OCI-LY7 (cell line): ENCODE data around the gene PEX14. TPM values are rescaled to one million over a fixed set of nuclear protein-coding genes. Genes with fewer than 3 reads are reported as not detected.

ENCODE experiments used
- BruUV-seq: library from RNA; stranded (reverse); fragments of 400-500 nt; replicated peaks from 2 replicates; lab custom pipeline; 2021; lab: Mats Ljungman, UMichigan
- CTCF ChIA-PET: fragments of 300-600 bp; sonication (Branson Sonifier 250); formaldehyde crosslinking; loops from one replicate; lab custom pipeline; 2022; ENCODE audit warnings: antibody characterized with exemption; ENCODE audit not compliant: unreplicated experiment; lab: Charles Lee
- POLR2A ChIA-PET: fragments of 300-600 bp; sonication (Branson Sonifier 250); formaldehyde crosslinking; loops from one replicate; lab custom pipeline; 2022; ENCODE audit warnings: antibody characterized with exemption; lab: Charles Lee
- DNase-seq: peaks from one replicate; pipeline ENCODE4 v3.0.0-alpha.2; 2015; ENCODE audit warnings: low spot score
- H2AFZ ChIP-seq: fragments of 200-600 bp; sonication (generic), shearing (Covaris generic); 2 replicates; pipeline ENCODE4 v1.6.1; 2014; ENCODE audit warnings: mild to moderate bottlenecking, antibody characterized with exemption, low read length, moderate library complexity
- H3K27ac ChIP-seq: fragments of 200-600 bp; sonication (generic); 2 replicates; pipeline ENCODE4 v1.5.1; 2014; ENCODE audit warnings: mixed run types, low read depth, mild to moderate bottlenecking, moderate library complexity, low read length, inconsistent platforms; ENCODE audit not compliant: poor library complexity, severe bottlenecking
- H3K36me3 ChIP-seq: fragments of 200-600 bp; sonication (generic); 2 replicates; pipeline ENCODE4 v1.6.1; 2014; ENCODE audit warnings: mild to moderate bottlenecking, antibody characterized with exemption, low read length, moderate library complexity, mixed read lengths; ENCODE audit not compliant: insufficient read depth
- H3K4me1 ChIP-seq: fragments of 200-600 bp; sonication (generic); 2 replicates; pipeline ENCODE4 v1.5.1; 2014; ENCODE audit warnings: mild to moderate bottlenecking, low read length; ENCODE audit not compliant: insufficient read depth, poor library complexity, severe bottlenecking
- H3K4me2 ChIP-seq: fragments of 200-600 bp; sonication (generic); 2 replicates; pipeline ENCODE4 v1.6.1; 2014; ENCODE audit warnings: mild to moderate bottlenecking, low read length
- H3K4me3 ChIP-seq: fragments of 200-600 bp; sonication (generic); 2 replicates; pipeline ENCODE4 v1.5.1; 2014; ENCODE audit warnings: mild to moderate bottlenecking, low read depth, low read length; ENCODE audit not compliant: poor library complexity, severe bottlenecking
- H3K79me2 ChIP-seq: fragments of 200-600 bp; sonication (generic); 2 replicates; pipeline ENCODE4 v1.6.1; 2016; ENCODE audit warnings: low read depth, mild to moderate bottlenecking, low read length, moderate library complexity, mixed read lengths; ENCODE audit not compliant: insufficient read depth
- H3K9me2 ChIP-seq: fragments of 200-600 bp; sonication (generic); 2 replicates; pipeline ENCODE4 v1.6.1; 2016; ENCODE audit warnings: mild to moderate bottlenecking, low read length, mixed read lengths; ENCODE audit not compliant: insufficient read depth
- H3K9me3 ChIP-seq: fragments of 200-600 bp; sonication (generic); 2 replicates; pipeline ENCODE4 v1.6.1; 2014; ENCODE audit warnings: mild to moderate bottlenecking, mixed run types, low read length, mixed read lengths
- H4K20me1 ChIP-seq: fragments of 200-600 bp; sonication (generic); 2 replicates; pipeline ENCODE4 v1.6.1; 2014; ENCODE audit warnings: mild to moderate bottlenecking, antibody characterized with exemption, low read length, moderate library complexity, mixed read lengths; ENCODE audit not compliant: insufficient read depth
- CTCF ChIP-seq: fragments of 200-600 bp; sonication (generic); conservative IDR thresholded peaks from 2 replicates; pipeline ENCODE4 v1.5.1; 2014; ENCODE audit warnings: mild to moderate bottlenecking, antibody characterized with exemption, low read length, moderate library complexity, mixed read lengths
- EZH2phosphoT487 ChIP-seq: fragments of 200-600 bp; sonication (generic); IDR thresholded peaks from 2 replicates; pipeline ENCODE4 v1.6.1; 2018; ENCODE audit warnings: low read depth, borderline replicate concordance, mild to moderate bottlenecking, mixed run types, antibody characterized with exemption, low read length, moderate library complexity, mixed read lengths
- intact Hi-C: fragments of 100-400 bp; cut with micrococcal nuclease; formaldehyde crosslinking; loops from one replicate; pipeline ENCODE4 v1.10.0; 2022; ENCODE audit not compliant: unreplicated experiment
- total RNA-seq, 2 experiments: library from RNA; depleted of rRNA in 1 of 2; stranded (reverse); fragments of >200 nt in 1 of 2; shearing (Covaris generic) in 1 of 2; gene quantifications; 2 replicates each; pipeline ENCODE4 v1.2.3, GENCODE V29; 2014 to 2022

Gene PEX14
- total RNA-seq, 2 experiments from 2014 or later: 14.6 to 24.3 TPM

- no TSS peak for BruUV-seq
- H3K9me2 ChIP-seq: no peaks in the 10 kb centered on the region
- H3K9me3 ChIP-seq: no peaks in the 10 kb centered on the region
- H3K27ac ChIP-seq: no peak overlapping the region
- no peaks in the 10 kb centered on the region for H4K20me1 ChIP-seq
- no peak for DNase-seq
- H3K4me3 ChIP-seq: no peak overlapping the region
- no peaks in the 10 kb centered on the region for H3K79me2 ChIP-seq
- H3K4me2 ChIP-seq: no peak overlapping the region
- TF ChIP-seq CTCF (no peak), EZH2phosphoT487 (no peak)
- H3K4me1 ChIP-seq: no peaks in the 10 kb centered on the region
- H3K36me3 ChIP-seq: no peaks in the 10 kb centered on the region
- intact Hi-C loops: no loop called here
- POLR2A ChIA-PET: no interaction called here
- H2AFZ ChIP-seq: no peak overlapping the region
- CTCF ChIA-PET: no interaction called here
Observed at GRCh38 chr1:10637834-10638558, 163.2 kb downstream of the PEX14 start.

GRCh38 chr1:10638559-10639005, 163.8 kb downstream of the PEX14 start:
- Histone ChIP-seq H2AFZ (no peak overlapping the region), H3K36me3 (no peaks in the 10 kb centered on the region), H4K20me1 (no peaks in the 10 kb centered on the region), H3K4me3 (no peak overlapping the region), H3K9me3 (no peaks in the 10 kb centered on the region), H3K27ac (no peak overlapping the region), H3K79me2 (no peaks in the 10 kb centered on the region), H3K4me2 (no peak overlapping the region), H3K9me2 (no peaks in the 10 kb centered on the region), H3K4me1 (no peaks in the 10 kb centered on the region)
- ChIA-PET CTCF (no interaction called here), POLR2A (no interaction called here)
- DNase-seq: no peak
- no TSS peak for BruUV-seq
- TF ChIP-seq CTCF: no peak
- TF ChIP-seq EZH2phosphoT487: no peak
- intact Hi-C loops: no loop called here

GRCh38 chr1:10639011-10639774, 164.4 kb downstream of the PEX14 start:
- Histone ChIP-seq H4K20me1 (no peaks in the 10 kb centered on the region), H3K4me3 (no peak overlapping the region), H3K36me3 (no peaks in the 10 kb centered on the region), H3K4me1 (no peaks in the 10 kb centered on the region), H2AFZ (no peak overlapping the region), H3K9me2 (no peaks in the 10 kb centered on the region), H3K79me2 (no peaks in the 10 kb centered on the region), H3K27ac (no peak overlapping the region), H3K9me3 (no peaks in the 10 kb centered on the region), H3K4me2 (no peak overlapping the region)
- intact Hi-C loops: no loop called here
- TF ChIP-seq CTCF: no peak
- no peak for TF ChIP-seq EZH2phosphoT487
- CTCF ChIA-PET: no interaction called here
- no peak for DNase-seq
- POLR2A ChIA-PET: no interaction called here
- no TSS peak for BruUV-seq
